Fibroblast of pulmonary artery (primary cell): ENCODE results near the gene KRT76.

Source experiments
- DNase-seq: peaks from one replicate; pipeline ENCODE4 v3.0.0-alpha.2; 2010; ENCODE audit warnings: low read depth
- H3K4me3 ChIP-seq: replicated peaks from 2 replicates; pipeline ENCODE4 v1.5.1; 2011; ENCODE audit warnings: low read depth, mild to moderate bottlenecking, control low read depth, low read length, moderate library complexity
- CTCF ChIP-seq: IDR thresholded peaks from 2 replicates; pipeline ENCODE4 v1.5.1; 2011; ENCODE audit warnings: mild to moderate bottlenecking, control low read depth, low read length, inconsistent platforms; ENCODE audit errors: missing control alignments

KRT76 gene

GRCh38 chr12:52791271-52792184 lies 14.4 kb upstream of the KRT76 start:
- DNase-seq, result no peak
- TF ChIP-seq CTCF, result no peak
- no peak overlapping the region for H3K4me3 ChIP-seq

- no peak for TF ChIP-seq CTCF
- DNase-seq, result no peak
- H3K4me3 ChIP-seq, result no peak overlapping the region
Observed at GRCh38 chr12:52790427-52791270, 13.5 kb upstream of the KRT76 start.

GRCh38 chr12:52789637-52790426 lies 12.7 kb upstream of the KRT76 start:
- no peak for TF ChIP-seq CTCF
- H3K4me3 ChIP-seq, result no peak overlapping the region
- no peak for DNase-seq

DNA sequence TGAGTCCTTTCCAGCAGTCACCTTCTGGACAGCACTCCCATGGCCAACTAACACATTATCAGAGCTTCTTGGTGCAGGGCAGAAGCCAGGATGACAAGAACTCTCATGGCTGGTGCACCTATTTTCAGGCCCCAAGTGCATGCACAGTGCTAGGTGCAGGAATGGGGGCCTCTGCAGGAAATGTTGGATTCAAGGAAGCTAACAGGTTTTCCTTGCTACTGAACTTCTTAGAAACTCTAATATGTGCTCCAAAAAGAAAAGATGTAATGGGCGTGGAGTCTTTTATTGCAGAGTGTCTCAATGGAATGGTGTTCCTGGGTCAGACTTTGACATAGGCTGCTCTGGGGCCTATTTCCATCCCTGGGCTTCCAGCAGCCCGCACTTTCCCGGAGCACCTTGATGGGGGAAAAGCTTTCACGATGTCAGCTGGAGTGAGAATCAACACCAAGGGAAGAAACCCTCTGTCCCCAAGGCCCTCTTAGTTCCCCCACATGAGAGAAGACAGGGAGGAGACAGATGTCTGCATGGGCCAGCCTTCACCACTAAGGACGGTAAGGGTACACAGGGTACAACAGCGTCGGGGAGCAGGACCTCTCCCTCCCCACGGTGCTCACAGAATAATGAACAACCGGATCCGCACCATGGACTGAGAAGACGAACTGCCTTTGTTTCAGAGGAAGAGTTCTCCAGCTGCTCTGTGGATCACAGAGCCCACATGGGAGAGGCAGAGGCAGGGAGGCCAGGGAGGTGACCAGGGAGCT lies 11.9 kb upstream of the KRT76 start:
- H3K4me3 ChIP-seq, result no peak overlapping the region
- DNase-seq, result no peak
- no peak for TF ChIP-seq CTCF

GRCh38 chr12:52788192-52788875 lies 11.2 kb upstream of the KRT76 start:
- no peak for DNase-seq
- TF ChIP-seq CTCF, result no peak
- H3K4me3 ChIP-seq, result no peak overlapping the region
